ENCODE measurements around the gene ALDH4A1.

Gene ALDH4A1

DNA sequence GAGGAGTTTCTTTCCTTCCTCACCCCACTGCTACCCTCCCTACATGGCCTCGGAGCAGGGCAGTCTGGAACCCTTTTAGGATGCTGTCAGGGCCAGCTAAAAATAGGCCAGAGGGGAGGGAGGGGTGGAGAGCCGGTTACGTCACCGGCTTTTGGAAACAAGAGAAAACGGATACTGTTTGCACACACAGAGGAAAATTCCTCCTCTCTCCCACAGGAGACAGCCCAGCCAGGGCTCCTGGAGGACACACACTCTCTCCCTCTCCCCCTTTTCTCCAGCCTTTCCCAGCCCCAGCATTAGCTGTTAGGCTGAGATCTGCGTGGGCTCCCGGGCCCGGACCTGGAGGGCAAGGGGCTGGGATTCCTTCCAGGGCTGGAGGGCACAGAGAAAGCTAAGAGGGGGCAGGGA, 20.0 kb upstream of the ALDH4A1 start:
- DNase-seq (ENCODE audit: low read depth), result no peak
- H3K4me3 ChIP-seq (ENCODE audit: low read depth, low read length), result no peak overlapping the region
- TF ChIP-seq, protein P1, sequence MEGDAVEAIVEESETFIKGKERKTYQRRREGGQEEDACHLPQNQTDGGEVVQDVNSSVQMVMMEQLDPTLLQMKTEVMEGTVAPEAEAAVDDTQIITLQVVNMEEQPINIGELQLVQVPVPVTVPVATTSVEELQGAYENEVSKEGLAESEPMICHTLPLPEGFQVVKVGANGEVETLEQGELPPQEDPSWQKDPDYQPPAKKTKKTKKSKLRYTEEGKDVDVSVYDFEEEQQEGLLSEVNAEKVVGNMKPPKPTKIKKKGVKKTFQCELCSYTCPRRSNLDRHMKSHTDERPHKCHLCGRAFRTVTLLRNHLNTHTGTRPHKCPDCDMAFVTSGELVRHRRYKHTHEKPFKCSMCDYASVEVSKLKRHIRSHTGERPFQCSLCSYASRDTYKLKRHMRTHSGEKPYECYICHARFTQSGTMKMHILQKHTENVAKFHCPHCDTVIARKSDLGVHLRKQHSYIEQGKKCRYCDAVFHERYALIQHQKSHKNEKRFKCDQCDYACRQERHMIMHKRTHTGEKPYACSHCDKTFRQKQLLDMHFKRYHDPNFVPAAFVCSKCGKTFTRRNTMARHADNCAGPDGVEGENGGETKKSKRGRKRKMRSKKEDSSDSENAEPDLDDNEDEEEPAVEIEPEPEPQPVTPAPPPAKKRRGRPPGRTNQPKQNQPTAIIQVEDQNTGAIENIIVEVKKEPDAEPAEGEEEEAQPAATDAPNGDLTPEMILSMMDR (IDR thresholded peaks at IDR 0.05; ENCODE audit: low read depth, low read length, missing control alignments), result no peak

DNA sequence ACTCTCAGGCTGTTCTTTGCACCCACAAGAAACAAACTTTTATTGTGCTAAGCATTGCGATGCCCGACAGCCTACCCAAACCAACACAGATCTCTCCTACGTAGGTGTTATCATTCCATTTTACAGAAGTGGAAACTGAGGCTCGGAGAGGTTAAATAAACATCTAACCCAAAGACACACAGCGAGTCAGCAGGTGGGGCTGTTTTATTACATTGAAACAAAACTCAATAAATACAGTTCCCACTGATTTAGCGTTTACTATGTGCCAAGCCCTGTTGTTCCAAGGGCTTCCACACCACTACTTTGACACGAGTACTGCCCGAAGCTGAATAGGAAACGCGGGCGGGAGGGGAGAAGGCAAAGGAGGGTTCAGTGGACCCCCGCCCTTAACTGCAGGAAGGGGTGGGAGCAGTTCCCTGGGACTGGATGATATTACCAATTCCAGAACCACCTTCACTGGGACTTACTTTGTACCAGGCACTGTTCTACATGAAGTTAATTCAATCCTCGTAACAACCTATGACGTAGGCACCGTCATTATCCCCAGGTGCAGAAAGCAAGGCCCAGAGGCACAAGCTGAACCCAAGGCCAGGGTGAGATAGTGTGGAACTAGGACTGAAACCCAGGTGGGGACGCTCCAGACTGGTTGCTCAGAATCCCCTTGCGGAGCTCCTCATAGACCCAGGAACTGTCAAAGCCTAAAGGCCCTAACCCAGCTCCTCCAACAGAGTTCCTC, 19.3 kb upstream of the ALDH4A1 start:
- H3K4me3 ChIP-seq (ENCODE audit: low read depth, low read length), result no peak overlapping the region
- TF ChIP-seq, protein P1 (IDR thresholded peaks at IDR 0.05; ENCODE audit: low read depth, low read length, missing control alignments), result no peak
- DNase-seq (ENCODE audit: low read depth), result no peak

DNA sequence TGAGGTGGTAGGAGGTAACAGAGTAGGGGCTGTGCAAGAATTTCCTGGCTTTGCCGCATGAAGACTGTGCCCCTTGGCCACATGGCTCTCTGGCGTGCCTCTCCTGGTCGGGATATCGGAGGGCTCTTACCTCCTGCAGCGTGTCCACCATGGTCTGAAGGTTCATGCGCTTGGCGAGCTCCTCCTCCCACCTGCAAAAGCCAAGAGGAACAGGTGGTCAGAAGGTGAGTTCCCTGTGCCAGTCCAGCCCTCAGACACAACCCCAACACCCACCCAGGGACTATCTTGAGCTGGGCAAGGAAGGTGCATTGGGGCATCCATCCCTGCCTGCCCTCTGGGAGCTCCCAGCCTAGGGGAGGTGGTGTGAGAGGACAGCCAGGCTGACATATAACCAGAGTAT, 18.6 kb upstream of the ALDH4A1 start:
- TF ChIP-seq, protein P1 (IDR thresholded peaks at IDR 0.05; ENCODE audit: low read depth, low read length, missing control alignments), result no peak

DNA sequence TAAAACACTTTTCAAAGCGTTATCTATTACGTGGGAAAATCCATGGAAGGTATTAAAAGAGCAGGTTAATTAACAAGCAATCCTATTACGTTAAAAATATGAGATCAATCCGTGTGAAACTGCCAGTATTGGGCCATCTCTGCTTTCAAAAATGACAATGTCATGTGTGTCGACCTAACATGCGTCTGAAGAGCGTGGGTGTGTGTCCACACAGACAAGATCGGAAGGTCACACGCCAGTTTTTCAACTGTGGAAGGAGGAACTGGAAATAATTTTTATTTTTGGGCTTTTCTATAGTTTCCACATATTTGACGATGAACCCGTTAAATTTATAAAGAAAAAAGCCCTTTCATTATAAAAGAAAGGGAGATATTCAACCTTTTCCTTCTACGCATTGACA, 17.6 kb upstream of the ALDH4A1 start:
- no peak for DNase-seq (ENCODE audit: low read depth)
- no peak overlapping the region for H3K4me3 ChIP-seq (ENCODE audit: low read depth, low read length)
- TF ChIP-seq, protein P1 (IDR thresholded peaks at IDR 0.05; ENCODE audit: low read depth, low read length, missing control alignments), result no peak

More for the DNA sequence above, 18.6 kb upstream of the ALDH4A1 start:
- DNase-seq (ENCODE audit: low read depth), result no peak
- no peak overlapping the region for H3K4me3 ChIP-seq (ENCODE audit: low read depth, low read length)

DNA sequence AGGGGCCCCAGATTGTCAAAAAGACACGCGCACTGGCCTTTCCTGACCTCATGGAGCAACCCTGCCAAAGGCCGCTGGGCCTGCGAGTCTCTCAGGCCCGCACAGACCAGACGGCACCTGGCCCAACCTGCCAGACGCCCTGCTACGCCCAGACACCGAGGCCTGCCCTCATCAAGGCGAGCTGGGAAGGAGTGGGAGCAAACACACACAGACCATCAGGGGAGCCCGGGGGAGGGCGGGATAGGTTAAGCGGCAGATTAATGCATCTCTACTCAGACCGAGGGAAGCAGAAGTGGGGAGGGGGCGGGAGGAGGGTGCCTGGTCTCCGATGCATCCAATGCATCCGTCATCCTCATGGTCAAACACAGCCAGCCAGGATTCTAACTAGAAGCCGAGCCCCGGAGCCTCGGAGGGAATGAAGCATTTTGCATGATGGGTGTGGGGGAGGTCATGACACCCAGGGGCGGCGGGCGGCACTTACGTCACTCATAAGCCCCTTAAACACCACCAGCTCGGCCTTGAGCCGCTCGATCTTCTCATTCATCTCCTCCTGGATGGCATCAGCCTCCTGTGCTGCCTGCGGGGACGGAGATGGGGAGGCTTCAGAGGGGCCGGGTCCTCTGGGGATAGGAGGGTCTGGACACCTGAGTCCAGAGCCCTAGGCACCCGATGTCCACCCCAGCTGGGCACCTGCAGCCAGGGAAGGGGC, 17.0 kb upstream of the ALDH4A1 start:
- no peak for DNase-seq (ENCODE audit: low read depth)
- TF ChIP-seq, protein P1 (IDR thresholded peaks at IDR 0.05; ENCODE audit: low read depth, low read length, missing control alignments), result no peak
- H3K4me3 ChIP-seq (ENCODE audit: low read depth, low read length), result no peak overlapping the region

DNA sequence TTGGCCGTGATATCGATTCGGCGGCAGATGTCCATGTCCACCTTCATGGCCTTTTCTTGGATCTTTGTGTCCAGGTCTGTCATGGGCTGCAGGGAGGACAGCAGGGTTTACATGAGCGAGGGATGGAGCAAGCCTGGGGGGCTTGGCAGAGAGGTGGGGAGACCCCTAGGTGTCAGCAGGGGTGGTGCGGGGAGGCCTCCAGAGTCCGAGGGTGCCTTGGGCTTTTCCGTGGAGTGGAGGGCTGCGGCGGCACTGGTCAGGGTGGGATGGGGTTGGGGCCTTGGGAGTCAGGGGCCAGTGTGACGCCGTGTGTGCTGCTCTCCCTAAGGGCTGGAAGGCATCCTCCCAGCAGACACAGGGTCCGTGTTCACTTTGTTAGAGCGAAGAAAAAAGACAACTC, 16.1 kb upstream of the ALDH4A1 start:
- H3K4me3 ChIP-seq (ENCODE audit: low read depth, low read length), result no peak overlapping the region
- no peak for DNase-seq (ENCODE audit: low read depth)
- TF ChIP-seq, protein P1 (IDR thresholded peaks at IDR 0.05; ENCODE audit: low read depth, low read length, missing control alignments), result peak; percentile 2

Measured in GM12864 (cell line).